DND-41 (cell line): Measurements from ENCODE around the gene OR2K2.

Source experiments
- CTCF ChIP-seq: IDR thresholded peaks from 2 replicates; pipeline ENCODE4 v1.5.1; 2012; ENCODE audit warnings: borderline replicate concordance, low read length, moderate library complexity, mild to moderate bottlenecking; ENCODE audit not compliant: poor library complexity, severe bottlenecking; ENCODE audit errors: extremely low read depth
- EZH2 ChIP-seq: IDR thresholded peaks from 3 replicates; pipeline ENCODE4 v1.6.1; 2012; ENCODE audit warnings: borderline replicate concordance, low read depth, mild to moderate bottlenecking, moderate library complexity, low read length, inconsistent platforms; ENCODE audit not compliant: severe bottlenecking

- TF ChIP-seq CTCF (no peak), EZH2 (no peak)
These were observed 32.5 kb upstream of the OR2K2 start for GRCh38 chr9:111362526-111362925.
